Liver (tissue), 9 donors: ENCODE measurements around the gene PNMT. TPM values are rescaled to one million over a fixed set of nuclear protein-coding genes. Genes with fewer than 3 reads are reported as not detected.
"Not testable (repeated sequence)": the region's sequence is repeated elsewhere in the genome, so short reads cannot be mapped to it uniquely, and the experiment has no call there.

Experiments used
- DNase-seq: peaks from one replicate; pipeline ENCODE4 v3.0.0-alpha.2; 2017; ENCODE audit warnings: low spot score
- H3K27ac ChIP-seq, 2 donors: one replicate each; pipeline ENCODE4 v1.7.0; 2013; ENCODE audit warnings: inconsistent platforms in 2 of 2, low read length in 2 of 2, control low read depth in 1 of 2, low read depth in 1 of 2, mild to moderate bottlenecking in 1 of 2
- H3K27me3 ChIP-seq, 4 donors: one replicate each; pipeline versions ENCODE4 v1.6.1 to v1.7.0; 2013; ENCODE audit warnings: low read length in 3 of 4, inconsistent platforms in 1 of 4, mild to moderate bottlenecking in 1 of 4, moderate library complexity in 1 of 4; ENCODE audit not compliant: control insufficient read depth in 4 of 4, insufficient read depth in 4 of 4
- H3K36me3 ChIP-seq, 4 donors: one replicate each; pipeline versions ENCODE4 v1.6.1 to v1.7.0; 2013; ENCODE audit warnings: low read length in 3 of 4, mild to moderate bottlenecking in 3 of 4, low read depth in 1 of 4, moderate library complexity in 1 of 4; ENCODE audit not compliant: control insufficient read depth in 4 of 4, insufficient read depth in 3 of 4
- H3K4me1 ChIP-seq, 4 donors: one replicate each; pipeline versions ENCODE4 v1.6.1 to v1.7.0; 2013; ENCODE audit warnings: low read length in 3 of 4, mild to moderate bottlenecking in 3 of 4, moderate library complexity in 1 of 4; ENCODE audit not compliant: control insufficient read depth in 4 of 4, insufficient read depth in 4 of 4
- H3K4me3 ChIP-seq, 3 donors: one replicate each; pipeline versions ENCODE4 v1.6.1 to v1.7.0; 2013; ENCODE audit warnings: low read length in 3 of 3, control low read depth in 1 of 3, low read depth in 1 of 3, mild to moderate bottlenecking in 1 of 3
- H3K9ac ChIP-seq, 2 donors: one replicate each; pipeline ENCODE4 v1.7.0; 2013; ENCODE audit warnings: low read length in 2 of 2, mild to moderate bottlenecking in 2 of 2, moderate library complexity in 2 of 2, control low read depth in 1 of 2, low read depth in 1 of 2
- H3K9me3 ChIP-seq, 4 donors: one replicate each; pipeline versions ENCODE4 v1.6.1 to v1.7.0; 2013; ENCODE audit warnings: low read length in 3 of 4; ENCODE audit not compliant: control insufficient read depth in 4 of 4
- ATF3 ChIP-seq: IDR thresholded peaks from 2 replicates; pipeline ENCODE4 v1.6.1; 2016; ENCODE audit warnings: antibody characterized with exemption
- EGR1 ChIP-seq, 2 donors: IDR thresholded peaks; 2 replicates each; pipeline ENCODE4 v1.6.1; 2016 to 2018; ENCODE audit warnings: antibody characterized with exemption in 2 of 2, low read depth in 2 of 2
- FOXA1 ChIP-seq: IDR thresholded peaks from 2 replicates; pipeline ENCODE4 v1.6.1; 2016; ENCODE audit warnings: antibody characterized with exemption
- FOXA2 ChIP-seq: IDR thresholded peaks from 2 replicates; pipeline ENCODE4 v1.6.1; 2016; ENCODE audit warnings: antibody characterized with exemption
- HNF4A ChIP-seq, 2 donors: conservative IDR thresholded peaks; 2 replicates each; pipeline ENCODE4 v1.6.1; 2016; ENCODE audit warnings: antibody characterized with exemption in 2 of 2, mild to moderate bottlenecking in 2 of 2
- HNF4G ChIP-seq: IDR thresholded peaks from 2 replicates; pipeline ENCODE4 v1.6.1; 2016; ENCODE audit warnings: antibody characterized with exemption
- JUND ChIP-seq, 2 donors: IDR thresholded peaks; 2 replicates each; pipeline ENCODE4 v1.6.1; 2016; ENCODE audit warnings: antibody characterized with exemption in 2 of 2
- MAX ChIP-seq: IDR thresholded peaks from 2 replicates; pipeline ENCODE4 v1.6.1; 2016; ENCODE audit warnings: antibody characterized with exemption
- NR2F2 ChIP-seq: IDR thresholded peaks from 2 replicates; pipeline ENCODE4 v1.6.1; 2016; ENCODE audit warnings: antibody characterized with exemption
- RAD21 ChIP-seq, 2 donors: IDR thresholded peaks; 2 replicates each; pipeline ENCODE4 v1.6.1; 2016; ENCODE audit warnings: antibody characterized with exemption in 2 of 2, mild to moderate bottlenecking in 2 of 2
- REST ChIP-seq: IDR thresholded peaks from 2 replicates; pipeline ENCODE4 v1.6.1; 2016; ENCODE audit warnings: antibody characterized with exemption, mild to moderate bottlenecking
- RXRA ChIP-seq, 2 donors: IDR thresholded peaks; 2 replicates each; pipeline ENCODE4 v1.6.1; 2017 to 2018; ENCODE audit warnings: antibody characterized with exemption in 2 of 2, mild to moderate bottlenecking in 1 of 2
- SP1 ChIP-seq: IDR thresholded peaks from 2 replicates; pipeline ENCODE4 v1.6.1; 2018; ENCODE audit warnings: antibody characterized with exemption, mild to moderate bottlenecking
- TAF1 ChIP-seq: conservative IDR thresholded peaks from 2 replicates; pipeline ENCODE4 v1.6.1; 2016; ENCODE audit warnings: antibody characterized with exemption, mild to moderate bottlenecking
- YY1 ChIP-seq: IDR thresholded peaks from 2 replicates; pipeline ENCODE4 v1.6.1; 2016; ENCODE audit warnings: antibody characterized with exemption, mild to moderate bottlenecking
- ZBTB33 ChIP-seq: IDR thresholded peaks from 2 replicates; pipeline ENCODE4 v1.6.1; 2016; ENCODE audit warnings: antibody characterized with exemption
- WGBS: extraction: QIAGEN DNeasy Blood & Tissue Kit; methylation state at CpG from one replicate; pipeline ENCODE4 v1.1.7; 2013; 5-methylcytosine and 5-hydroxymethylcytosine counted together
- polyA plus RNA-seq, 2 donors: library from polyadenylated mRNA; stranded (reverse) in 1 of 2; unstranded in 1 of 2; fragments of 200-250 nt in 1 of 2; fragments of >200 nt in 1 of 2; fragmentation: Nextera tagmentation in 1 of 2; extraction: Ambion mirVana in 1 of 2; gene quantifications; one replicate each; pipeline versions ENCODE4 v1.2.1 to v1.2.3, GENCODE V29; 2013 to 2015
- total RNA-seq, 2 donors: library from RNA; depleted of rRNA; stranded (reverse); fragments of >200 nt; gene quantifications; one replicate each; pipeline ENCODE4 v1.2.3, GENCODE V29; 2014
- donor health status: healthy.
- donor health status: healthy.
- donor health status: healthy.
- donor health status: healthy.
- donor health status: healthy.

PNMT gene
- total and polyA plus RNA-seq, 4 donors, result 0.20 to 8.6 (median 0.26) TPM; not detected in 1

- TF ChIP-seq REST (no peak), MAX (no peak), TAF1 (no peak), EGR1 (IDR thresholded peaks at IDR 0.05; ENCODE audit: low read depth in 2 of 2) (no peak)
Measured at GRCh38 chr17:39709998-39710964, 42.0 kb downstream of the PNMT start (continued).

GRCh38 chr17:39711071-39711470 lies 42.8 kb downstream of the PNMT start:
- H3K9ac ChIP-seq, H3K4me3 ChIP-seq, H3K27ac ChIP-seq, H3K27me3 ChIP-seq, DNase-seq, H3K9me3 ChIP-seq: not testable (repeated sequence)
- H3K36me3 ChIP-seq, result peaks cover 0 to 35% (median 12%) of the 10 kb centered on the region in 4 donors
- H3K4me1 ChIP-seq, result peaks cover 4 to 22% (median 16%) of the 10 kb centered on the region in 4 donors
- WGBS, result 93% methylated on average over 11 of the region's 11 CpGs

GRCh38 chr17:39711851-39712250 lies 43.6 kb downstream of the PNMT start:
- Histone ChIP-seq H3K27ac (no peak overlapping the region), H3K27me3 (no peaks in the 10 kb centered on the region), H3K9me3 (no peaks in the 10 kb centered on the region), H3K4me3 (no peak overlapping the region), H3K4me1 (peaks cover 5 to 22% (median 13%) of the 10 kb centered on the region in 4 donors), H3K36me3 (peaks cover 0 to 35% (median 12%) of the 10 kb centered on the region in 4 donors), H3K9ac (no peak overlapping the region)
- 96% methylated on average over 10 of the region's 10 CpGs for WGBS
- TF ChIP-seq SP1, result no peak
- DNase-seq, result no peak

- H3K36me3 ChIP-seq, result peaks cover 2 to 35% (median 12%) of the 10 kb centered on the region in 4 donors
- H3K9ac ChIP-seq, result no peak overlapping the region
- H3K9me3 ChIP-seq, result no peaks in the 10 kb centered on the region
- DNase-seq, result no peak
- H3K4me3 ChIP-seq, result no peak overlapping the region
- 95% methylated on average over 4 of the region's 4 CpGs for WGBS
- H3K4me1 ChIP-seq, result peaks cover 0 to 18% (median 10%) of the 10 kb centered on the region in 4 donors
- no peaks in the 10 kb centered on the region for H3K27me3 ChIP-seq
- no peak overlapping the region for H3K27ac ChIP-seq
- TF ChIP-seq TAF1 (no peak), FOXA2 (no peak), JUND (IDR thresholded peaks at IDR 0.05) (no peak), RAD21 (IDR thresholded peaks at IDR 0.05) (no peak), MAX (no peak), FOXA1 (no peak), ATF3 (no peak), HNF4A (conservative IDR thresholded peaks at IDR 0.05) (no peak), SP1 (no peak), NR2F2 (no peak), YY1 (no peak), ZBTB33 (no peak), RXRA (IDR thresholded peaks at IDR 0.05) (no peak), HNF4G (no peak)
Measured at GRCh38 chr17:39714234-39714633, 46.0 kb downstream of the PNMT start.
